ENCODE results near the gene BICD2.

The BICD2 gene

DNA sequence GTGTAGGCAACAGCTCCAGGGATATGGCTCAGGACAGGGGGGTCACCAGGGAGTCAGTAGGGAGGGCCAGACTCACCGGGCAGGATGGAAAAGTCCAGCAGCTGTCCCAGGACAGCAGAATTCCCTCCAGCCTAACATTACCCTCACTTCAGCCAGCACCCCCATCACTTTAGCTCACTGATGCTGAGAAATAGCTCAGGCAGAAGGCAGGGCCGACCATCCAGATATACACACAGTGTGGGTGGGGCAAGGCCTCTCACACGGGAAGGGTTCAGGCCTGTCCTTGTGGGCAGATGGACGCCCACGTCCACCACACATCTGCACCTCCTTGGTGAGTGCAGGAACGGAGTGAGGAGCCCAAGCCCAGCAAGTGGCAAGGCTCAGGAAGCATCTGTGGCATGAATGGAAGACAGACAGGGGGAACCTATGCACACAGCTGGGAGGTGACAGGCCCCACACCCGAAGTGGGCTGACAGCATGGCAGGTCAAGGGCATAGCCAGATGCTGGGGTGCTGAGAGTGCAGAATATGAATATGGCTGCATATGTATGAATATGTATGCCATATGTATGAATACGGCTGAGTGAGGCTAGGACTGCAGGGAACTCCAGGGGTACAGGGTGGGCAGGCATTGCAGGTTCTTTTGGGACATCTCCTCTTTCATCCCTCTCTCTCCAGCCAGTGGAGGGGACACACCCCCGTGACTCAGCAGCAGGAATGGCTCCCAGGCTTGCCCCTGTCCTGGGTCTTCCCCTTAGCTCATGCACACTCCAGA lies 17.0 kb downstream of the BICD2 start:
- peak; percentile 40 to 66 for DNase-seq

DNA sequence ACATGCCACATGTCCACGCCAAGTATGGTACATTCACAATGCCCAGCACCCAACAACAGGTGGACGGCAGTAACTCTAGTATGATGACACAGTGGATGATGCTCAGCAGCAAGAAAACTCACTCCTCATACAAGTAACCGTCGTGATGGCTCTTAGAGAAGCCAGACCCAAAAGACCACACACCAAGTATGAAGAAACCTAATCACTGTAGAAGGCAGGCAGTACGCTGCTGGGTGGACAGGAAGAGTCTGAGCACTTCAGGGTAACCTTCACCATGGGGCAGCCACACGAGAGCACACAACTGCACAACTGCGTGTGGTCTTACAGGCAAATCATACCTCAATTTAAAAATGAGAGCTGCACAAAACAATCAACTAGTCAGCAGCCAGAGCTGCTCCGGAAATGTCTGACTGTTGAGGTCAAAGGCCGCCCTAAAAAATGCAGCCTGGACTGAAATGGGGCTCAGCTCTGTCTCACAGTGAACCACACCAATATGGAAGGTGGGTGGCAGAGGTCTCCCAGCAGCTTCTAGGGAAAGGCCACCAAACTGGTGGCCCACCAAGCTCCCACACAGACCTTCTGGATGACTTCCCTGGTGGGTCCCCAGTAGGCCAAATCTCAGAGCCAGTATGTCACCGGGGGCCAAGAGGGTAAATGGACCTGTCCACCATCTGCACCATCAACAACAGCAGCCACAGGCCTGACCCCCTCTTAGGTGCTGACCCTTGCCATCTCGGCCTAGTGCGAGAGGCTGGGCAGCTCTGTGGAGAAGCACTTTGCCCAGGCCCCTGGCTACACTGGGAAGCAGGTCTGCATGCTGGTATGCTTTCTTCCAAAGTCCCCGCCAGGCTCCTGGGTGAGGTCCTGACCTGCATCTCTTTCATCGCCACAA lies 17.8 kb downstream of the BICD2 start:
- no peak for DNase-seq

- DNase-seq: no peak
Measured at GRCh38 chr9:92745881-92746280, 18.8 kb downstream of the BICD2 start.

DNA sequence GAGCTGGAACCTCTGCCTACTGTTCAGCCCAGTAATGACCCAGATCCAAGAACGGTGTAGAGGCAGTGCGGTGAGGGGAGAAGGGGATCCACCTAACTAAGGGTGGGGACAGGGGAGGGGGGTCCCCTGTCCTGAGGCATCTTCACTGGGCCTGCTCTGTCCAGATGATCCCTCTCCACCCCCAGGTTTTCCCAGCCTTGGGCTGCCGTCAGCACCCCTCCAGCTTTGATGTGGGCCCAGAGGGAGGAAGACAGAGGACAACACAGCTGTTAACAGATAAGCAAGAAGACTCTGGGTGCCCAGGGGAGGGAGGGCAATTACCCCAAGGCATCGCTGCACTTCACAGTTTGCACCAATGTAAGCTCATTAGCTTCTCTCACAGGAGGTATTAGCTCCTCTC lies 19.3 kb downstream of the BICD2 start:
- no peak for DNase-seq

DNA sequence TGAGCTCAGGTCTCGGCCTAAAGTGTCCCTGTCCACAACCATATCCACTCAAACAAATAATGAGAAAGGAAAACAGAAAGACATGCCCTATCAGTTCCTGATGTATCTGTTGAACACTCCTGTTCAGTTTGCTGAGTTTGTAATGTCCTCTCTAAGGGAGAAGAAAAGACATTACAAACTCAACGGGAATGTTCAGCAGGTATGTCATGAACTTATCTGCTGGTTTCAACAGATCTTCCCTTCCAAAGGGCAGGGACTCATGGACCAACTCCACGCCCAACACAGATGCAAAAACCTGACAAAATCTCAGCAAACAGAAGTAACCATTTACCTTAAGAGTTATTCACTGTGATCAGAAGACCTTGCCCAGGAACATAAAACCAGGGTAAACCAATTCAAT lies 23.7 kb downstream of the BICD2 start:
- no peak for DNase-seq

GRCh38 chr9:92740446-92740961 lies 24.1 kb downstream of the BICD2 start:
- no peak for DNase-seq

GRCh38 chr9:92740009-92740408 lies 24.6 kb downstream of the BICD2 start:
- DNase-seq: no peak

DNA sequence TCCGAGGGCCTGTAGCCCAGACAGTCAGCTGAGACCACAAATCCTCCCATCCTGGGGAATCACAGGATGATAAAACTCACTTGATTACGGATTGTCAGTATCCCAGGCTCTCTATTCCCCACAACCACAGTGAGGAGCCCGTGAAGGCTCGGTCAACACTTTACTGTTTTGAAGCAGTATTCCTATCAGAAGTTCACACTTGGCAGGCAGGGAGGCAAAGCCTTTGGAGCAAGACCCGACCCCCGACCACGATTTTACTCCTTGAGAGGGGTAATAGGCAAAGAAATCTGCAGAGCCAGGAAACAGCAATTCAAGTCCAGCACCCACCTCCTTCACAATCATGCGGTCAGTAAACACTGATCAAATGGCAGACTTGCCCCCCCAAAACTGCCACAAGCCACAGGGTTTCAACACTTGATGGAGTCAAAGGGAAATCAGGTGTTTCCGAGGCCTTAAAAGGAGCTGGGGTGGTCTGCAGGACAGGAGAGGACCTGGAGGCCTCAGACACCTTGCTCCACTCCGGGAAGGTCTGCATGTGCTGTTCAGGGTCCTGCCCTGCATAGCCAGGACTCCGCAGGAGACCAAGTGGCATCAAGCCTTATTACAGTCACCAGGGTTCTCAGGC lies 25.2 kb downstream of the BICD2 start:
- DNase-seq: no peak

DNA sequence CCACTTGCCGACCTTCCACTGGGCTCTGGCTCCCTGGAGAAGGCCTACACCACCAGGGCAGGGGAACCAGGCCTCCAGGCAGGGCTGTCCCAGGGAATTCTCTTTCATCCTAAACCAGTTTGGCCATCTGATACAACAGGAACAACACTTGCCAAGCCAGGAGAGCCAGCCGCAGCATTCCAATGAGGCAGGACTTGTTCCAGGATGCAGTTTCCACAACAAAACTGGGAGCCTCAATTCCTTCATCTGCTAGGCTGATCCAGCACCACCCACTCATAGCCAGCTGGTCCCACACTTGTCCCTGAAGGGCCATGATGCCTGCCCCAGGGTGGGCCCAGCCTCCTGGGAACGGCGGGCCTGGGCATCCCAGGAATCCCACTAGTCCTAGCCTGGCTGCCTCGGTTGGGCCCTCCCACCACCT lies 26.0 kb downstream of the BICD2 start:
- DNase-seq: no peak

- no peak for DNase-seq
Measured at GRCh38 chr9:92737611-92738299, 26.9 kb downstream of the BICD2 start.

DNA sequence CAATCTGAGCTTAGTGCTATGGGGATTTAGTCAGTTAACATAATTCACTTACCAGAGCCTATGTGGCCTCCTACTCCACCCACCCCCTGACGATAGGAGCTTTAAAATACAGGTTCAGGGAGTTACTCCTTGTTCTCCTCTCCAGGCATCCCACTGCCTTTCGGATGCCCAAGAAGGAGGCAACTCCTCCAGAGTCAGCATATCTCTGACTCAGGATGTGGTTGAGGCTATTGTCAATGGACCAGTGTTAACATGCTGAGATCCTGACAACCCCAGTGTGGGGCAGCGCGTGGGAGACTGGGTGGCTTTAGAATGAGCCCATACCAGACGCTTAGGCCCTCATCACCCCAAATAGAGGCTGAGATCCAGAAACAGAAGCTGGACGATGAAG lies 27.4 kb downstream of the BICD2 start:
- DNase-seq: no peak

GRCh38 chr9:92736563-92737215 lies 27.9 kb downstream of the BICD2 start:
- DNase-seq: no peak

- no peak for DNase-seq
Measured at GRCh38 chr9:92735636-92736562, 28.7 kb downstream of the BICD2 start.

- DNase-seq: no peak
Measured at GRCh38 chr9:92734931-92735635, 29.6 kb downstream of the BICD2 start.

DNA sequence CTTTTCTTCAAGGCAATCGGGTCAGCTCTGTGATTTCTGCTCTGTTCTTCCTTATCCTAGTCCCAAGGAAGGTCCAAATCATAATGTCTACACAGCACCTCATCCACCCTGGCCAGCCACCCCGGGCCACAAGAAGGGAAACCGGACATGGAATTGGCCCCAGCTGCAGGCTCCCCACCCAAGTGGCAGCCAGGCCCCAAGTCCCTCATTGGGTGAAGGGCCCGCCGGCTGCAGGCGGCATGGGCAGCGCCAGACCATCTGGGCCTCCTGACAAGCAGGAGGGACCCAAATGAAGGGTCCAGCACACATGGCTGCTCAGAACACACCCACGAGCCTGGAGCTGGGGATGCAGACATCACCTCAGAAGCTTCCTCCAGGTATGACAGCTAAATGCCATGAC lies 33.7 kb downstream of the BICD2 start:
- DNase-seq: peak in 1 of 2 experiments; percentile 17

GRCh38 chr9:92729735-92730155 lies 34.9 kb downstream of the BICD2 start:
- DNase-seq: no peak

GRCh38 chr9:92728831-92729734 lies 35.5 kb downstream of the BICD2 start:
- DNase-seq: peak; percentile 88 to 89

GRCh38 chr9:92727716-92728700 lies 36.6 kb downstream of the BICD2 start:
- DNase-seq: no peak

Measured in NCI-H524 (cell line).